Neuron (in vitro differentiated cells): ENCODE measurements around the gene STX8.

Experiments used
- H2AFZ ChIP-seq: one replicate; pipeline ENCODE4 v1.6.1; 2013; ENCODE audit warnings: low read depth, mild to moderate bottlenecking, inconsistent platforms, low read length, moderate library complexity
- H3K27me3 ChIP-seq: one replicate; pipeline ENCODE4 v1.6.1; 2013; ENCODE audit warnings: low read length; ENCODE audit not compliant: insufficient read depth
- H3K36me3 ChIP-seq: one replicate; pipeline ENCODE4 v1.6.1; 2013; ENCODE audit warnings: low read length; ENCODE audit not compliant: insufficient read depth
- H3K4me1 ChIP-seq: one replicate; pipeline ENCODE4 v1.6.1; 2013; ENCODE audit warnings: low read length; ENCODE audit not compliant: insufficient read depth
- H3K4me3 ChIP-seq: 2 replicates; pipeline ENCODE4 v1.5.1; 2013; ENCODE audit warnings: mild to moderate bottlenecking, low read length, moderate library complexity
- H3K9me3 ChIP-seq: one replicate; pipeline ENCODE4 v1.6.1; 2013; ENCODE audit warnings: low read length

The STX8 gene

DNA sequence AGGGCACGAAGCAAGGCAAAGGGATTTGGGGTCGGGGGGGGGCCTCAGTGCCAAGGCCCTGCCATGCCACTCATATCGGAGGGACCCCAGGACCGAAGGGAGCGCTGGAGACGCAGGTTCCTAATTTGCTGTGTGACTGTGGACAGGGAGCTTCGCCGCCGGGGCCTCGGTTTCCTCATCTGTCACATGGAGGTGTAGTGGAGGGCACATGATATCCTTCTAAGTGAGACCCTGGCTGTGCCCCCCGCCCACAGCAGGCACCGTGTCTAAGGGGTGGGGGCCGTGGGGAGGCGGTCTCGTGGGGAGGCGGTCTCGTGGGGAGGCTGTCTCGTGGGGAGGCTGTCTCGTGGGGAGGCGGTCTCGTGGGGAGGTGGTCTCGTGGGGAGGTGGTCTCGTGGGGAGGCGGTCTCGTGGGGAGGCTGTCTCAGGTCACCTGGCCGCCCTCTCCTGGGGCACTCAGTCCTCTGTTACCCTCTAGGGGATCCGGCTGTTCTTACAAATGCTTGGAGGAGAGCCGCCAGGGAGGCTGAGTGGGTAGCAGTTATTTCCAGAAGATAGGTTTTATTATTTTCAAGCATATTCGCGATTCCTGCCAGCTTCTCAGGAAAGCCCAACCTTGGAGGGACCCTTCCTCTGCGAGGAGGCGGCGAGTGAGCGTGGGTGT lies 349.4 kb downstream of the STX8 start:
- no peak overlapping the region for H3K4me3 ChIP-seq
- no peak overlapping the region for H2AFZ ChIP-seq
- no peaks in the 10 kb centered on the region for H3K36me3 ChIP-seq
- peaks cover 17% of the 10 kb centered on the region for H3K4me1 ChIP-seq
- H3K27me3 ChIP-seq, result no peaks in the 10 kb centered on the region
- H3K9me3 ChIP-seq, result peaks cover 4% of the 10 kb centered on the region

DNA sequence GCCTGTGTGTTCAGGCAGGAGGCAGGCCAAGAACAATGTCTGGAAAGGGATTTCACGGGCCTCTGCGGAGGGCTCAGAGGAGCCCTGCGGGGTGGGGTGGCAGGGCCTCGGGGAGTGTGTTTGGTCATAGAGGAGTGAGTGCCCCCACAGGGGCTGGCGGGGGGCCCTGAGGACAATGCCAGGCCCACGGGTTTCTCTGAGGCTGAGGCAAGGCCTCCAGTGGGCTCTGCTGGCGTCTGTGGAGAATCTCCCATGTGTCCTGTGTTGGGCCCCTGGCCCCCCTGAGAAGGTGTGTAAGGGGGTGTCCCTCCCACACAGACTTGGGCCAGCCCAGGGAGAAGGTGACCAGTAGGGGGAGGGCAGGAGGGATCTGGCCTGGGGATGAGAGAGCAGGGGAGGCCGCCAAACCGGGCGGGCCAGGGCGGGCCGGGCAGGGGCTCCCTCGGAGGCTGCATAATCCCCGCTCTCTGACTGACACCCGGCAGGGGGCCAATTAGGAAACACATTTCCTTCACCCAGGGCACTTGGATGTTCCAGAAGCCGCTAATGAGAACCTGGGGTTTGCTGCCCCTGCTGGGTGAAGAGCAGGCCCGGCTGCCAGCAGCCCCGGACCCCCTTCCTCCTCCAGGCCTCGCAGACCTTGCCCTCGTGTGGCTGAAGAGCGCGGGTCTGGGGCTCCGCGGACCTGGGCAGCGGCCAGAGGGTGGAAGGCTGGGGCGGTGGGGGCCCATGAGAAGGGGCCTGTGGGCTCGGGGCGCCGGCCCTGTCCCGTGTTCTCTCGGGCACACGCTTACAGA lies 350.1 kb downstream of the STX8 start:
- H3K27me3 ChIP-seq, result no peaks in the 10 kb centered on the region
- H3K36me3 ChIP-seq, result no peaks in the 10 kb centered on the region
- peaks cover 22% of the 10 kb centered on the region for H3K4me1 ChIP-seq
- H3K4me3 ChIP-seq, result no peak overlapping the region
- H2AFZ ChIP-seq, result no peak overlapping the region
- H3K9me3 ChIP-seq, result peaks cover 4% of the 10 kb centered on the region

GRCh38 chr17:9224485-9224884 lies 351.1 kb downstream of the STX8 start:
- Histone ChIP-seq H3K27me3 (no peaks in the 10 kb centered on the region), H3K4me3 (no peak overlapping the region), H2AFZ (no peak overlapping the region), H3K9me3 (peaks cover 4% of the 10 kb centered on the region), H3K36me3 (no peaks in the 10 kb centered on the region), H3K4me1 (peaks cover 28% of the 10 kb centered on the region)

- H2AFZ ChIP-seq, result no peak overlapping the region
- H3K27me3 ChIP-seq, result no peaks in the 10 kb centered on the region
- peaks cover 28% of the 10 kb centered on the region for H3K4me1 ChIP-seq
- no peaks in the 10 kb centered on the region for H3K36me3 ChIP-seq
- no peak overlapping the region for H3K4me3 ChIP-seq
- H3K9me3 ChIP-seq, result no peaks in the 10 kb centered on the region
Observed at GRCh38 chr17:9223531-9223930, 352.1 kb downstream of the STX8 start.

- Histone ChIP-seq H3K9me3 (no peaks in the 10 kb centered on the region), H2AFZ (no peak overlapping the region), H3K36me3 (no peaks in the 10 kb centered on the region), H3K4me3 (no peak overlapping the region), H3K4me1 (peaks cover 35% of the 10 kb centered on the region), H3K27me3 (no peaks in the 10 kb centered on the region)
Observed at GRCh38 chr17:9221922-9222180, 353.8 kb downstream of the STX8 start.

DNA sequence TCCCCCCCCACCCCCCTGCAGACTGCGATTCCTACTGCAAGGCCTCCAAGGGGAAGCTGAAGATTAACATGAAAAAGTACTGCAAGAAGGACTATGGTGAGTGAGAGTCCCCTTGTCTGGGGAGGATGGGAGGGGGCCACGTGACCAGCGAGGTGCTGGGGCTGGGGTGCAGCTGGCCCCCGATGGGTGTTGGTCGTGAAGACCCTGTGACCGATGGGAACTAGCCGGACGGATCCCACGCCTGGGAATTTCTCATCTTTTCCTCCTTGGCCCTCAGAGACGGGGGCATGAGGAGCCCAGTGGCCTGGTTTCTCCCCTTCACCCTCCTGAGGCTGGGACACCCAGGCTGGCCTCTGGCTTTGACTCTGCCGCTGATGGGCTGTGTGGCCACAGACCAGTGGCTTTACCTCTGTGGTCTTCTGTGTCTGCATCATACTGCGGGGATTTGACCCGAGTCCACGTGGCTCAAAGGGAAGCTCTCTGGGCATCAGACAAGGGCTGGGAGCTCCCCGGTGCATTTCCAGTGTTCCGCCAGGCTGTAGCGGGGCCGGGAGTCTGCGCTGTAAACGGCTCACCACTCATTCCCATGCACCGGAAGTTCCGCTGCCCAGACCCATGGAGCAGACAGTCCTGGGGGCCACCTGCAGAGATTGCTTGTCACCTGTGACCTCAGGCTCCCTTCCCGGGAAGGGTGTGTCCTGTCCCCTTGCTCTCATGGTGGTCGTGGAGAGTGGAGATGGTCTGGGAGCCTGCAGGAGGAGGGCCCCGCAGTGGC lies 354.3 kb downstream of the STX8 start:
- Histone ChIP-seq H2AFZ (no peak overlapping the region), H3K27me3 (no peaks in the 10 kb centered on the region), H3K9me3 (peaks cover 2% of the 10 kb centered on the region), H3K4me3 (no peak overlapping the region), H3K36me3 (no peaks in the 10 kb centered on the region), H3K4me1 (peaks cover 35% of the 10 kb centered on the region)

DNA sequence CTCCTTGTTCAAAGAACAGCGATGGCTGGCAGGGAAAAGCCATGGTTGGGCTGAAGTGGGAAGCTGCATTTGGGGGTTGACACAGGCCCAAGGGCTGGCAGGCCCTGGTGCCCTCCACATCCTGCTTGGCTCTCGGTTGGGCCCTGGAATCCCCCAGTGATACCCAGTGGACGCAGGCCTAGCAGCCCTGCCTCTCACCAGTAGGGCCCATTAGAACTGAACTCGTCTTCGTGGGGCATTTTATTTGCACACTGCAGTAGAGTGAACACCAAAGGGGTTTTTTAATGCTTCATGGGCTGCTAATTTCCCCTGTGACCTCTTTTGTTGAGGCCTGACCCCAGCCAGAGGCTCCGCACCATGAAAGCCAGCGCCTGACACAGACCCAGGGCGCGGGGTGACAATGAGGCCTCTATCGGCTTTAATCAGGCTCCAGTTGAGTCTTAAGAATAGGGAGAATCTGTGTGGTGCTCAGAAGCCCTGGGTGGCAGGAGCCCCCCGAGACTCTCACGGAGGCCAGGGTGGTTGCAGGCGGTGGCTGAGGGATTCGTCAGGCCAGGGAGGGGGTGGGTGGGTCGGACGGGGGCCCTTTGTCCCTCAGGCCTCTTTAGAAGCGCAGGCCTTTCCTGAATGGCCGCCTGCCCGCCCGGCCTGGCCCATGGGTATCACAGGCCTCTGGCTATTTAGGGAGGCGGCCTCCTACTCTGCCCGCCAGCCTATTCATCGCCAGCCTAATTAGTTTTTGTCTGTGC lies 355.0 kb downstream of the STX8 start:
- peaks cover 35% of the 10 kb centered on the region for H3K4me1 ChIP-seq
- H2AFZ ChIP-seq, result no peak overlapping the region
- H3K36me3 ChIP-seq, result no peaks in the 10 kb centered on the region
- H3K9me3 ChIP-seq, result peaks cover 7% of the 10 kb centered on the region
- no peaks in the 10 kb centered on the region for H3K27me3 ChIP-seq
- H3K4me3 ChIP-seq, result no peak overlapping the region

GRCh38 chr17:9219631-9220397 lies 355.8 kb downstream of the STX8 start:
- no peak overlapping the region for H3K4me3 ChIP-seq
- H3K27me3 ChIP-seq, result no peaks in the 10 kb centered on the region
- no peak overlapping the region for H2AFZ ChIP-seq
- peaks cover 35% of the 10 kb centered on the region for H3K4me1 ChIP-seq
- H3K9me3 ChIP-seq, result peaks cover 7% of the 10 kb centered on the region
- no peaks in the 10 kb centered on the region for H3K36me3 ChIP-seq

- H3K27me3 ChIP-seq, result no peaks in the 10 kb centered on the region
- no peaks in the 10 kb centered on the region for H3K36me3 ChIP-seq
- peaks cover 35% of the 10 kb centered on the region for H3K4me1 ChIP-seq
- no peak overlapping the region for H3K4me3 ChIP-seq
- peaks cover 7% of the 10 kb centered on the region for H3K9me3 ChIP-seq
- no peak overlapping the region for H2AFZ ChIP-seq
Observed at GRCh38 chr17:9218911-9219310, 356.7 kb downstream of the STX8 start.

DNA sequence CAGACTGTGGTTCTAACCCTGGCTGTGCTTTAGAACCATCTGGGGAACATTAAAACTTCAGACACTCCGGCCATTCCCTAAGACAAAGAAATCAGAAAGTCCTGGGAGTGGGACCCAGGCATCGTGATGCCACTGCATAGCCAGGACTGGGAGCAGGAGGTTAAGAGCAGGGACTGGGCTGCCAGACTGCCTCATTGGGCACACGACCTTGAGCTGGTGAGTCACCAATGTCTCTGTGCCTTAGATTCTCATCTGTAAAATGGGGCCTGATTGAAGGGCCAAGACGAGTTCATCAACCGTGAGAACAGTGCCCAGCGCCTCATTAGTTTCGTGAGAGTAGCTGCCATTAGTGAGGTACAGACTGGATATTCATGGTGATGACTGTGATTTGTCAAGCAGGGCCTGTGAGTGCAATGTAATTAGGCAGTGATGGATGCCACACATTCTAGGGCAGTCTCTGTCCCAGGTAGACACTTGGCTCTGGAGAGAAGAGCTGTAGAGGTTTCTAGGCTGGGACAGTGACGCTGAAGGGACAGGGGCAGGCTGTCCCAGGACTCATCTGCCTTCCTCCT lies 357.5 kb downstream of the STX8 start:
- no peaks in the 10 kb centered on the region for H3K27me3 ChIP-seq
- H3K36me3 ChIP-seq, result no peaks in the 10 kb centered on the region
- H2AFZ ChIP-seq, result no peak overlapping the region
- H3K4me3 ChIP-seq, result no peak overlapping the region
- H3K9me3 ChIP-seq, result peaks cover 7% of the 10 kb centered on the region
- H3K4me1 ChIP-seq, result peaks cover 35% of the 10 kb centered on the region

- Histone ChIP-seq H3K27me3 (no peaks in the 10 kb centered on the region), H2AFZ (no peak overlapping the region), H3K36me3 (no peaks in the 10 kb centered on the region), H3K4me3 (no peak overlapping the region), H3K4me1 (peaks cover 30% of the 10 kb centered on the region), H3K9me3 (peaks cover 7% of the 10 kb centered on the region)
Observed at GRCh38 chr17:9217151-9218056, 358.2 kb downstream of the STX8 start.
